Stimulated activated CD4-positive, alpha-beta T cell treated with anti-CD3 and anti-CD28 coated beads, TNF-alpha, amount 100 ng/mL, for 4 hours (primary cell): ENCODE results near the gene SMAD5.

Source experiments
- DNase-seq, 3 experiments: peaks; one replicate each; pipeline ENCODE4 v3.0.0-alpha.2; 2020; ENCODE audit warnings: low read depth in 3 of 3

Gene SMAD5

GRCh38 chr5:136132557-136133221 is at the start of gene SMAD5:
Gene SMAD5, plus strand, starts transcription at chr5:136132845. Its CDS starts 20,916 bp downstream, at chr5:136153761.
- DNase-seq = peak; percentile 22 to 37 (median 23)

DNA sequence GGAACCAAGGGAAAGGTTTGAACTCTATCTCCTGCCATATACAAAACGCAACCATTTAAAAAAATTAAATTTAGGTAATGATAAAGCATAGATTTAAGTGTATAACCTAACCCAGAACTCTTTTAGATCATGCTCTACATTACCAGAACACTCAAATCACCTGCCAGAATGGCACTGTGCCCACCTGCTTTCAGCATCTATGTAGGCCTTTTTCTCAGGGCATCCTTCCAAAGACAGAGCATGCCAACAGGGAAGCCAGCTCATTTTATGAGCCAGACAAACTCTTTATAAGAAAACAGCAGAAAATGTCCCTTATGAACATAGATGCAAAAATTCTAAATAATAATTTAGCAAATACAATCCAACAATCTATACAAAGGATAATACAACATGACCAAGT is 47.9 kb upstream of the SMAD5 start:
- no peak for DNase-seq

DNA sequence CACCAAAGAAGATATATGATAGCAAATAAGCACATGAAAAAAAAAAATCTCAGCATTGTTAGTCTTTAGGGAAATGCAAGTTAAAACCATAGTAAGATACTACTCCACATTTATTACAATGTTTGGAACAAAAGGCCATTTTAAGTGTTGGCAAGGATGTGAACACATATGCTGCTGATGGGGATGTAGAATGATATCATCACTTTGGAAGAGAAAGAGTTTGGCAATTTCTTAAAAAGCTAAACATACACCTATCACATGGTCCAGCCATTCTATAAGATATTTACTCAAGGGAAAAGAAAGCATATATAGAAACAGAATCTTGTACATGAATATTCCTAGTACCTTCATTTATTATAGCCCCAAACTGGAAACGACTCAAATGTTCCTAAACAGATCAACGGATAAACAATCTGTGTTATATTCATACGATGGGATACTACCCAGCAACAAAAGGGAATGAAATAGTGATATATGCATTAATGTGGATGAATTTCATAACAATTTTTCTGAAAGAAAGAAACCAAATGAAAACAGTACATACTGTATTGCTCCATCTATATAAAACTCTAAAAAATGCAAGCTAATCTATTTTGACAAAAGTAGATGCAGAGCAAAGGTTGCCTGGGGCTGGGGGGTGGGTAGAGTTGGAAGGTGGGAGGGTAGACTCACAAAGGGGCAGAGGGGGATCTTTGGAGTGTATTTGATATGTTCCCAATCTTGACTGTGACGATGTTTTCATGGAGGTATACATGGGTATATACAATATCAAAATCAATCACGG is 45.7 kb upstream of the SMAD5 start:
- DNase-seq = no peak

GRCh38 chr5:136087961-136088871 is 44.4 kb upstream of the SMAD5 start:
- no peak for DNase-seq

DNA sequence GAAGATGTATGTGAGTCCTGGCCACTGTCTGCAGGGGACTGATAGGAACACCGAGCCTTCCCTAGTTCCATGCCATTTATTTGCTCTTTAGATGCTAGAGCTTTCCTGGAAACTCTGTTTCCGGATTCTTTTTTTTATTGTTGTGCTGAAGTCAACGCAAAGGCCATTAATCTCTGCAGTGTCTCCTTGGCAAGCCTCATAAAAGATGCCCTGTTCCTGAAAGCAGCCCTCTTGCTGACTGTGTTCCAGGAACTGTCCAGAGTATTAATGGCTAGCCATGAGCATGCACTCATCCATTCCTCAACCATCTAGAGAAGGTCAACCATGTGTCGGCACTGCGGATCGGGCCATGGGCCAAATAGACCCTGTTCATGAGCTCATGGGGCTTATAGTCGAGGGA is 42.9 kb upstream of the SMAD5 start:
- DNase-seq = no peak

GRCh38 chr5:136090319-136090718 is 42.3 kb upstream of the SMAD5 start:
- DNase-seq = no peak

- DNase-seq = no peak
Observed at GRCh38 chr5:136094189-136094912, 38.3 kb upstream of the SMAD5 start.

DNA sequence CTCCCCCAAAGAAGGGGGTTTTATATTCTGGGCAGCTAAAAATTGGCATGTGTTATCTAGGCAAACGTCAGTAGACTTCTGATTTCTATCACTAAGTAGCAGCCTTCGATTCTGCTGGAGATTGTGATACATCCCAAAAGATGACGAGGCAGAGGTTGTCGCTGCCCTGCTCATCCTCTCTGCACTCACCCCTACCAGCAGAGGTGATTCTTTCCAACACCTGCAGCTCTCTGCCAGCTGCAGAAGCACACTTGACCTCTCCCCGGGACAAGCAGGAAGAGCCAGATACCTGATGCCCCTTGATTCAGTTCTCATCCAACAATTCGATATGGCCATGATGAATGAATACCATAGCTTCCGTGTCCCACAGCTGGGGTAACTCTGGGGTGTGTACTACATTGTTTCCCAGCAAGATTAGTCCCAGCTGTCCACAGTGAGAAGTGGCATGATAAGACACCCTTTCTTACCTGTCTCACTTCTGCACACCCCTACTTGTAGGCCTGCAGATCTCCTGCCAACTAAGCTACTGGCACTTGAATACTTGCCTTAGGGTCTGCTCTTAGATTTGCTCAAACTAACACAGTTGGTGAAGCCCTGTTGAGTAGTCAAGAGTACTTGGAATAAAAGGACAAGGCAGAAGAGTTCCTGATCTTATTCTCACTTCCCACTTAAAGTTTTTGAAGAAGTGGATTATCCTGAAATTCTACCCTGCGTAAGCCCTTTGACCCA is 37.6 kb upstream of the SMAD5 start:
- no peak for DNase-seq

DNA sequence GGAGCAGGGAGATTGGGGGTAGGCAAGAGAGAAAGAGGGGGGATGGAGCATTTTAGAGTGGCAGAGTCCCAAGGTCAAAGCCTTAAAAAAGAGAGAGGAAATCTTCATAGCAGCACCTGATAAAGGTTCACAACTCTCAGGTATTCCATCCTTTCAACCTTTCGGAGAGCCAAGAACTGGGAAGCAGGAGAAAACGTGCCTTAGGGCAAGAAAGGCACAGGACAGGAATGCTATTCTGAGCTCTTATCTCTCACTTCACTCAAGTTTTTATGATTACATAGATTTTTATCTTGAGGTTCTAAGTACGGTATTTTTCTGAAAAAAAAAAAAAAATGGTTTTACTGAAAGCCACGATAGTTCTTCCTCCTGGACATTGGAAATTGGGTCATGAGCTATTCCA is 34.5 kb upstream of the SMAD5 start:
- no peak for DNase-seq

DNA sequence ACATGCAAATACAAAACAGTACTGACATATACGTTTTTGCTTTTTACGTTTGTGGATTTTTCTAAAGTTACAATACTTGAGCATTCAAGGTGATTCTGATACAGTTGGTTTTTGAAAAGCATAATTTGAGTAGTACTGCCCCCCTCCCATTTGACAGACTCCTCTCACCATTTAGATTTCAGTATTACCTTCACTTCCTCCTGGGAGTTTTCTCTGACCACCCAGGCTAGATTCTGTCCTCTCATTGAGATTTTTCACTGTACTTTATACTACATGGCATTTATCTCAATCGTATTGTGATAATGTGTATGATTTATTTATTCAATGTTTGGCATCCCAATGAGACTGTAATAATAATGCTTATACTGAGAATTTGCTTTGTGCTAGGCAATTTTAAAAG is 32.8 kb upstream of the SMAD5 start:
- DNase-seq = no peak

DNA sequence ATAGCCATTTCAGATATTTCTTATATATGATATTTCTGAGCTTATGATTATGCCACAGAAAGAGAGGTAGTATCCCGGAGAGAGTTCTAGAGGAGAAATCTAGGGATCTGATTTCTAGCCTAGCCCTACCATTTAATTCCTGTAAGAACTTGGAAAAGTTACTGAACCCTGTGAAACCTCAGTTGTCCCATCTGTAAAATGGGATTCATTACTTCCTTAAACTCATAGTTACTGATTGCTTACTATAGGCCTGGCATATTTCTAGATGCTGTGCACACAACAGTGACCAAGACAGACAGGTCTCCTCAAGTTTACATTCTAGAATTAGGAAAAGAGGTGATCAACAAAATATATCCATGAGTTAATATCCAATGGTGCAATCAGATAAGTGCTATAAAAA is 30.8 kb upstream of the SMAD5 start:
- DNase-seq = no peak

DNA sequence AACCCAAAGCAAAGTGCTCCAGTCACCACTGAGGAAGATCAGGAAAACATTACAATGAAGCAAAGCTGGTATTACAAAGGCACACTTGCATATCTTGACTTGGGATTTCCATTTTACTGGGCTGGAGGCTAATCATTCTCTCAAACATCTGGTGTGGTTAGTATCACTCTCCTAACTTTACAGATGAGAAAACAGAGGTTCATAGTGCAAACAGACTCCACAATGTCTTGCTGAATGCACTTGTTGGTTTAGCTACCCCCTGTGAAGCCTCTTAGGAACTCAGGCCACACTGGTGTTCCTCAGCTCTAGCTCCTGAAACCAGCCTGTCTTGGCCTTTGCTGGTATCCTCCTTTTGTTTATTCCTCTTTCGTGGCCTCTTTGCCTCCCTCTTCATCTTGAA is 29.5 kb upstream of the SMAD5 start:
- DNase-seq = no peak

DNA sequence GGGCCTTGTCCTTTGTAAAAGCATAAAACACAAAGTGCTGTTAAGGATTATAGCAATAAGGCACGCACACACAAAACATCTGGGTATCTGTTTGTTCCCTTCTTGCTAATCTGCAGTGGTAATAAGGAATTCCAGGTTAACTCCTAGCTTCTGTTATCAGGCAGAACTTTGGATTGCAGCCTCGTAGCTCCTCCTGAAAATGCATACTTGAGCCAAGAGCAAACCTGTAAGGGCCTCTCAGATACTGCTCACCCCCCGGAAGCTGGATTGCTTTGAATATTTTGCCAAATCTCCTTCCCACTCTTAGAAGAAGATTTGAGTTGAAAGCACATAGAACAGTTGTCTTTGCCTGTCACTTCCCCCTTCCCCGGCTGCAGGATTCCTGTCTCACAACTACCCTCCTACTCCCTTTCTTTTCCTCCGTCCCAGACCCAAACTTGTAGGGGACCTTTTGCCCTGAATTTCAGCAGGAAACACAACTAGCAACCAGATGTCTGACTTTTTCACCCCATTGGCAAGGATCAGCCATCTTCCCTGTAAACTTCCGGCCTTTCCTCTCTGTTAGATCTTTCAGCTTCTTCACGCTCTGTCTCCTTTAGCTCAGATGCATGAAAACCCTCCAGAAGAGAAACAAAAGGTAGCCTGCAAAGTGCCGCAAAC is 28.2 kb upstream of the SMAD5 start:
- DNase-seq = no peak

GRCh38 chr5:136106351-136107031 is 26.2 kb upstream of the SMAD5 start:
- DNase-seq = no peak

GRCh38 chr5:136108180-136108611 is 24.4 kb upstream of the SMAD5 start:
- DNase-seq = no peak

DNA sequence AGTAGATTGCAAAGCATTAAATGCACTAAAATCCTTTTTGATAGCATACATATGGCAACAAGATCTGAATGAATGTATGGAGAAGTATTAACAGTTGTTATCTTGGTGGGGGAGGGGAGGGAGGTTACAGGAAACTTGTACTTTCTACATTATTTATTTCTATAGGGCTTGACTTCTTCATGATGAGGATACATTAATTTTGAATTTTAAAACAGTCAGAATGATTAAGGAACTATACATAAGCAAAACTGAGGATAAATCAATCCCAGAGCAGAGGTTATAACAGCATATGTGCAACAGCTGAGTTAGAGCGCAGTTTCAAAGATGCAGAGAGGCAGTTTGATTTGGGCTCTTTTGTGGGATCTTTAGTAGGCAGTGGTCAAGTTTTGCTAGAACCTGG is 23.9 kb upstream of the SMAD5 start:
- no peak for DNase-seq

DNA sequence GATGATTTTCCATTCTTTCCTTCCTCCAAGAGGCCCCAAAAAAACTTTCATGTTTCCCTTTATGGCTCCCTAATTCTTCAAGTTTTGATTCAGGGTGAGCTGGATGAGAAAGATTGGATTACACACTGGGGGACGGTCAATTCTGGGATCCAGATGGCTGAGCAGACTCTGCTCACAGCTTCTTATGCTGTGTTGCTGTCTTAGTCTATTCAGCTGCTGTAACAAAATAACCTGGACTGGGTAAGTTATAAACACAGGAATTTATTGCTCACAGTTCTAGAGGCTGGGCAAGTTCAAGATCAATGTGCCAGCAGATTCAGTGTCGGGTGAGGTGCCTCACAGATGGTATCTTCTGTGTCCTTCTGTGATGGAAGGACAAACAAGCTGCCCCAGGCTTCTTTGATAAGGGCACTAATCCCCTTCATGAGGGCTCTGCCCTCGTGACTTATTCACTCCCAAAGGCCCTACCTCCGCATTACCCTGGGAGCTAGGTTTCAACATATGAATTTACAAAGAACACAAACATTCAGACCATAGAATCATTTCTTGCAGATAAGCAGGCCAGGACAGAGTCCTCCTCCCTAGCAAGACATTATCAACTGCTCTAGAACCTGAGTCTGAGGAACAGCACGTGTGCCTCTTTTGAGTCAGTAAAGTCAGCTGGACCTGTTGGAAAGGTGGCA is 23.1 kb upstream of the SMAD5 start:
- DNase-seq = no peak

DNA sequence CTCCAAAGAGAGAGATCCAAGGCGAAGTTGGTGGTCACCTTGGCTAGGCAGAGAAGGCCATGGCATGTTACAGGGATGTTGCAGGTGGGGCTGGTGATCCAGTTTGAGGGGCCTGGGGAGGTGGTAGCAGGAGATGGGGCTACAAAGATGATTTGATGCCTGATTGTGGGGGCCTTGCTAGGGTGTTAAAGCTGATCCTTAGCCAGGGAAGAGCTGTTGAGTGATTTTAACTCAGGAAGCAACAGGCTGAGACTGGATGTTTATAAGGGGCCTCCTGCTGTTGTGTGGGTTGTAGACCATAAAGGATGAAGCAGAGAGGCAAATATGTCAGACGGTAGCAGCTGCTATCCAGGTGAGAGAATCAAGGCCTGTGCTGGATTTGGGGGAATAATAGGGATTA is 19.0 kb upstream of the SMAD5 start:
- DNase-seq = no peak

GRCh38 chr5:136114414-136115125 is 18.1 kb upstream of the SMAD5 start:
- DNase-seq = no peak
